Ascending aorta (tissue), 2 donors: Measurements from ENCODE around the gene IFT81. TPM values are rescaled to one million over a fixed set of nuclear protein-coding genes. Genes with fewer than 3 reads are reported as not detected.

Source experiments
- DNase-seq, 2 donors: peaks; one replicate each; pipeline ENCODE4 v3.0.0-alpha.2; 2019; ENCODE audit warnings: low spot score in 2 of 2
- H3K27ac ChIP-seq, 2 donors: fragments of 200-600 bp; sonication (generic); one replicate each; pipeline ENCODE4 v1.5.1; 2016 to 2017; ENCODE audit warnings: mild to moderate bottlenecking in 1 of 2
- H3K27me3 ChIP-seq: fragments of 200-600 bp; sonication (generic); one replicate; pipeline ENCODE4 v1.5.1; 2017
- H3K36me3 ChIP-seq, 2 donors: fragments of 200-600 bp; sonication (generic); one replicate each; pipeline ENCODE4 v1.5.1; 2016
- H3K4me1 ChIP-seq, 2 donors: fragments of 200-600 bp; sonication (generic); one replicate each; pipeline ENCODE4 v1.5.1; 2016 to 2017; ENCODE audit warnings: mild to moderate bottlenecking in 1 of 2
- H3K4me3 ChIP-seq, 2 donors: fragments of 200-600 bp; sonication (generic); one replicate each; pipeline ENCODE4 v1.5.1; 2016 to 2017; ENCODE audit warnings: mild to moderate bottlenecking in 1 of 2
- H3K9me3 ChIP-seq, 2 donors: fragments of 200-600 bp; sonication (generic); one replicate each; pipeline ENCODE4 v1.5.1; 2016
- intact Hi-C: fragments of 100-400 bp; cut with DNase I; formaldehyde crosslinking; loops from one replicate; pipeline ENCODE4 v1.15.1; 2023
- total RNA-seq: library from RNA; depleted of rRNA; stranded (reverse); fragments of >200 nt; gene quantifications from one replicate; pipeline ENCODE4 v1.1.0, GENCODE V29; 2016
- TF ChIP-seq, protein P1 (sequence below), 3 experiments: fragments of 200-600 bp in 2 of 3; fragments of 450-650 bp in 1 of 3; sonication (generic) in 2 of 3; IDR thresholded peaks; one replicate each; pipeline ENCODE4 v1.5.1; 2016 to 2019; ENCODE audit warnings: antibody characterized with exemption in 3 of 3, mild to moderate bottlenecking in 1 of 3, moderate library complexity in 1 of 3

The IFT81 gene
- total RNA-seq, 1 donor from 2014 or later: 12.0 TPM

DNA sequence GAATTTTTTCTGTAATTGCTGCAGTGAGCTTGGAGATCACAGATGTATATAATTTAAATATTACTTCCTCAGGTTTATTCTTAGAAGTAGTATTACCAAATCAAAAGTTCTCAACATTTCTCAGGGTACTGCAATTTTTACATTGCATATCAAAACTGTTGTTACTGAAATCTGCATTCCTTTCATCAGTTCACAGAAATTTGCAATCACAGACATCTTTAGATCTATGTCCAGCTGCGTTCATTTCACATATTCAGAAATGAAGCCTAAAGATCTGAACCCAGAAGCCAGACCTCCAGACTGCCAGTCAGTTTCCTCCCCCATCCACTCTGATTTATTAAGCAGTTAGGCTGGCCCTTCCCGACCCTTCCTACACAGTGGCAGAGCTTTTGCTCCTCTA lies 18.2 kb upstream of the IFT81 start:
- no peaks in the 10 kb centered on the region for H3K36me3 ChIP-seq
- no peak overlapping the region for H3K4me3 ChIP-seq
- peaks cover 17 to 50% of the 10 kb centered on the region in 2 donors for H3K4me1 ChIP-seq
- no peaks in the 10 kb centered on the region for H3K27me3 ChIP-seq
- peak in 1 of 2 donors; percentile 35 for DNase-seq
- no peaks in the 10 kb centered on the region for H3K9me3 ChIP-seq
- intact Hi-C loops: loop anchor here (10.0 kb wide), 2 partner anchors 209 to 479 kb away; partner anchors contain the start of gene PPTC7
- H3K27ac ChIP-seq: peak overlapping the region; percentile 91 to 92
- TF ChIP-seq, protein P1, sequence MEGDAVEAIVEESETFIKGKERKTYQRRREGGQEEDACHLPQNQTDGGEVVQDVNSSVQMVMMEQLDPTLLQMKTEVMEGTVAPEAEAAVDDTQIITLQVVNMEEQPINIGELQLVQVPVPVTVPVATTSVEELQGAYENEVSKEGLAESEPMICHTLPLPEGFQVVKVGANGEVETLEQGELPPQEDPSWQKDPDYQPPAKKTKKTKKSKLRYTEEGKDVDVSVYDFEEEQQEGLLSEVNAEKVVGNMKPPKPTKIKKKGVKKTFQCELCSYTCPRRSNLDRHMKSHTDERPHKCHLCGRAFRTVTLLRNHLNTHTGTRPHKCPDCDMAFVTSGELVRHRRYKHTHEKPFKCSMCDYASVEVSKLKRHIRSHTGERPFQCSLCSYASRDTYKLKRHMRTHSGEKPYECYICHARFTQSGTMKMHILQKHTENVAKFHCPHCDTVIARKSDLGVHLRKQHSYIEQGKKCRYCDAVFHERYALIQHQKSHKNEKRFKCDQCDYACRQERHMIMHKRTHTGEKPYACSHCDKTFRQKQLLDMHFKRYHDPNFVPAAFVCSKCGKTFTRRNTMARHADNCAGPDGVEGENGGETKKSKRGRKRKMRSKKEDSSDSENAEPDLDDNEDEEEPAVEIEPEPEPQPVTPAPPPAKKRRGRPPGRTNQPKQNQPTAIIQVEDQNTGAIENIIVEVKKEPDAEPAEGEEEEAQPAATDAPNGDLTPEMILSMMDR (IDR thresholded peaks at IDR 0.05): no peak

GRCh38 chr12:110107369-110108281 lies 16.5 kb upstream of the IFT81 start:
- Histone ChIP-seq H3K27me3 (no peaks in the 10 kb centered on the region), H3K4me1 (peaks cover 17 to 52% of the 10 kb centered on the region in 2 donors), H3K27ac (peak overlapping the region; percentile 91 to 92), H3K9me3 (no peaks in the 10 kb centered on the region), H3K36me3 (no peaks in the 10 kb centered on the region), H3K4me3 (no peak overlapping the region)
- peak in 1 of 2 donors; percentile 82 for DNase-seq
- TF ChIP-seq, protein P1 (IDR thresholded peaks at IDR 0.05): no peak
- intact Hi-C loops: loop anchor here (2.0 to 10.0 kb wide), 3 partner anchors 117 to 477 kb away; partner anchors contain the start of gene PPTC7

GRCh38 chr12:110108309-110109036 lies 15.7 kb upstream of the IFT81 start:
- DNase-seq: peak in 1 of 2 donors; percentile 59

DNA sequence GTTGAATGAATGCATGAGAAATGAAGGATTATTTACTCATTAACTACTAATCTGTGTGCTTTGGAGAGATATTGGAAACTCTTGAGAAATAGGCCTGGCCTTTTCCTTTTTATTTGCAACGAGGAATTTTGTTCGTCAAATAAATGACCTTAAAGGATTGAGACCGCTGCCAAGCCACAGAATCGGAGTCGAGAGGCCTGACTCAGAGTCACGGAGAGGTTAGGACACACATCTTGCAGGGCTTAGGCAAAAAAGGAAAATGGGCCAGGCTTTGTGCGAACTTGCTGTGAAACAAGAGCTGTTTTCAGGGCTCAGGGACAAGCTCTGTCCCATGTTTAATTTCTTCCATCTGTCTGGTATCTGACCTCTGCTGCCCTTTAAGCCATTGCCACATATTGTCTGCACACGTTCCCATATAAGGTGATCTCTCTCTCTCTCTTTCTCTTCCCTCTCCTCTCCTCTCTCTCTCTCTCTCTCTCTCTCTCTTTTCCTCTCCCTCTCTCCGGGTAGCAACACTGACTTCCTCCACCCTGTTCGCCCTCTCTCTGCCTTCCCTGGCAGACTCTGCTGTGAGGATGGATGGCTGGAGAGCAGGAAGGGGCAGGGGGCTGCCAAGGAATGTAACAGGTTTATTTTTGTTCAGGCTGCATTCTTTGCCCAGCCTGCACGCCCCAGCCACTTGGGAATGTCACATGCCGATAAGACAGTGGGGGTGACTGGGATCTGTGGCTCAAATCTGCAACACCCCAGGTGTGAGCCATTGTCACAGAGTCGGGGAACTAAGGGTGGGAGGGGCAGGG lies 14.9 kb upstream of the IFT81 start:
- peak overlapping the region; percentile 21 to 27 for H3K4me3 ChIP-seq
- no peaks in the 10 kb centered on the region for H3K36me3 ChIP-seq
- TF ChIP-seq, protein P1 (IDR thresholded peaks at IDR 0.05): peak in 1 of 3 experiments; percentile 68
- DNase-seq: peak; percentile 77 to 97
- no peaks in the 10 kb centered on the region for H3K27me3 ChIP-seq
- H3K9me3 ChIP-seq: no peaks in the 10 kb centered on the region
- intact Hi-C loops: loop anchor here (1.0 to 10.0 kb wide), 4 partner anchors 15 to 476 kb away; partner anchors contain the start of genes IFT81 and PPTC7
- peak overlapping the region; percentile 91 to 92 for H3K27ac ChIP-seq
- H3K4me1 ChIP-seq: peaks cover 17 to 61% of the 10 kb centered on the region in 2 donors

More at GRCh38 chr12:110108309-110109036, 15.7 kb upstream of the IFT81 start:
- TF ChIP-seq, protein P1 (IDR thresholded peaks at IDR 0.05): no peak
- Histone ChIP-seq H3K27me3 (no peaks in the 10 kb centered on the region), H3K9me3 (no peaks in the 10 kb centered on the region), H3K4me3 (peak overlapping the region in 1 of 2 donors; percentile 21), H3K36me3 (no peaks in the 10 kb centered on the region), H3K4me1 (peaks cover 17 to 57% of the 10 kb centered on the region in 2 donors), H3K27ac (peak overlapping the region; percentile 91 to 92)
- intact Hi-C loops: loop anchor here (1.0 to 10.0 kb wide), 4 partner anchors 16 to 476 kb away; partner anchors contain the start of genes IFT81 and PPTC7
